OCI-LY1 (cell line): ENCODE measurements around the gene IQGAP2.

ENCODE experiments used
- CTCF ChIP-seq: fragments of 200-600 bp; sonication (generic), shearing (Covaris generic); IDR thresholded peaks from 2 replicates; pipeline ENCODE4 v1.5.1; 2017; ENCODE audit warnings: mild to moderate bottlenecking, antibody characterized with exemption, low read length, moderate library complexity, mixed read lengths
- EZH2 ChIP-seq: fragments of 200-600 bp; sonication (generic), shearing (Covaris generic); IDR thresholded peaks from 2 replicates; pipeline ENCODE4 v1.8.0; 2017; ENCODE audit warnings: borderline replicate concordance, mixed run types, mild to moderate bottlenecking, antibody characterized with exemption, low read length, moderate library complexity, mixed read lengths

DNA sequence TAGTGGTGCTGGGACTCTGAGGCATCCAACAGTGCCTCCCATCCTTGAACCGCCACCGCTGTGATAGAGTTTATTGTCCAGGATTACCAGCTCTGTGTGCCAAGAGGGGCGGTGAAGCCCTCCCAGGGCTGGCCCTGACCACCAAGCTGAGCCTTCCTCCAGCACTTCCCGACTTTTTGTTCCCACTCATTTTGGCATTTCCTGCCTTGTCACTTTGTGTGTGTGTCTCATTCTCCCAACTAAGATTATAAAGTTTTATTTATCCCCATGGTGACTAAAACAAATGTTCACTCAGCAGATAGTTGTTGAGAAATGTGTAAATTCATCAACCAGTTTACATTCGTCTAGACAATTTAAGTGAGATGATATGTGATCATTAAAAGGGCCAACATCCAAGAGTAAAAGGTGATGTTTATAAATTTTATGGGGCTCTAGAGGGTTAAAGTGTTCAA lies 315.3 kb downstream of the IQGAP2 start:
- TF ChIP-seq CTCF (no peak), EZH2 (no peak)
